Transverse colon (tissue), 4 donors: ENCODE measurements around the gene HERC3. TPM values are rescaled to one million over a fixed set of nuclear protein-coding genes. Genes with fewer than 3 reads are reported as not detected.
A peak's percentile ranks its signal among the peaks of the same experiment; 100 is the strongest.

ENCODE experiments used
- DNase-seq: peaks from one replicate; pipeline ENCODE4 v3.0.0-alpha.2; 2019
- H3K27ac ChIP-seq, 4 donors: fragments of 200-600 bp; sonication (generic); 2 replicates each; pipeline ENCODE4 v1.5.1; 2016 to 2018; ENCODE audit warnings: inconsistent platforms in 4 of 4
- H3K27me3 ChIP-seq: fragments of 200-600 bp; sonication (generic); 2 replicates; pipeline ENCODE4 v1.5.1; 2017; ENCODE audit warnings: inconsistent platforms
- H3K36me3 ChIP-seq, 4 donors: fragments of 200-600 bp; sonication (generic); 2 replicates each; pipeline ENCODE4 v1.5.1; 2017 to 2019; ENCODE audit warnings: inconsistent platforms in 4 of 4
- H3K4me1 ChIP-seq, 4 donors: fragments of 200-600 bp; sonication (generic); 2 replicates each; pipeline ENCODE4 v1.5.1; 2017 to 2020; ENCODE audit warnings: inconsistent platforms in 4 of 4
- H3K4me3 ChIP-seq, 4 donors: fragments of 200-600 bp; sonication (generic); 1 replicate in 1 of 4; 2 replicates in 3 of 4; pipeline versions ENCODE4 v1.5.1 to v1.6.1; 2017 to 2019; ENCODE audit warnings: inconsistent platforms in 4 of 4
- H3K9me3 ChIP-seq, 2 donors: fragments of 200-600 bp; sonication (generic); 2 replicates each; pipeline ENCODE4 v1.5.1; 2017 to 2019; ENCODE audit warnings: inconsistent platforms in 2 of 2
- CTCF ChIP-seq, 5 experiments: fragments of 200-600 bp in 3 of 5; fragments of 450-650 bp in 2 of 5; sonication (generic) in 3 of 5; IDR thresholded peaks; 1 replicate in 2 of 5; 2 replicates in 3 of 5; pipeline ENCODE4 v1.5.1; 2016 to 2017; ENCODE audit warnings: antibody characterized with exemption in 5 of 5, inconsistent platforms in 3 of 5, mild to moderate bottlenecking in 2 of 5, moderate library complexity in 1 of 5
- EP300 ChIP-seq: sonication (generic); formaldehyde crosslinking; IDR thresholded peaks from one replicate; pipeline ENCODE4 v1.6.1; 2017; ENCODE audit warnings: antibody characterized with exemption, low read depth
- POLR2A ChIP-seq: fragments of 450-650 bp; IDR thresholded peaks from one replicate; pipeline ENCODE4 v1.6.1; 2016; ENCODE audit warnings: antibody characterized with exemption, mild to moderate bottlenecking, moderate library complexity
- POLR2AphosphoS5 ChIP-seq, 3 donors: sonication (generic); formaldehyde crosslinking; IDR thresholded peaks; one replicate each; pipeline ENCODE4 v1.6.1; 2016; ENCODE audit warnings: antibody characterized with exemption in 3 of 3
- WGBS, 2 donors: methylation state at CpG; one replicate each; pipeline ENCODE4 v1.1.5; 2018; ENCODE audit warnings: low coverage in 1 of 2; 5-methylcytosine and 5-hydroxymethylcytosine counted together
- in situ Hi-C, 4 donors: fragments of 200-750 bp; cut with MboI; loops; one replicate each; pipeline versions ENCODE4 v1.15.0 to v1.15.1; 2017; ENCODE audit warnings: low sequenced_read_pairs in 3 of 4, low pct_ligation_motif_present in 1 of 4, low pct_unique_long_range_greater_than_20kb in 1 of 4
- intact Hi-C: fragments of 100-400 bp; cut with DNase I; formaldehyde crosslinking; loops from one replicate; pipeline ENCODE4 v1.15.1; 2023; ENCODE audit warnings: low total_unique reads
- total RNA-seq, 4 donors: library from RNA; depleted of rRNA; stranded (reverse); fragments of >200 nt; gene quantifications; one replicate each; pipeline ENCODE4 v1.1.0, GENCODE V29; 2016

HERC3 gene
- total RNA-seq, 4 donors from 2014 or later = 38.9 to 64.1 (median 55.1) TPM

- intact Hi-C loops = no loop called here
- no peaks in the 10 kb centered on the region for H3K27me3 ChIP-seq
- no peak for DNase-seq
- H3K4me1 ChIP-seq = peaks cover 0 to 5% (median 0%) of the 10 kb centered on the region in 4 donors
- H3K27ac ChIP-seq = peak overlapping the region in 3 of 4 donors; percentile 14 to 46 (median 35)
- in situ Hi-C loops = loop anchor here in 2 of 4 donors (25.0 kb wide), 1 partner anchor 331 kb away; no protein-coding TSS in a partner anchor
- no peak overlapping the region for H3K4me3 ChIP-seq
- peak; percentile 20 to 44 (median 36) for TF ChIP-seq CTCF (IDR thresholded peaks at IDR 0.05)
- TF ChIP-seq POLR2A = no peak
- no peak for TF ChIP-seq EP300
- H3K36me3 ChIP-seq = peaks cover 0 to 23% (median 11%) of the 10 kb centered on the region in 4 donors
- 71 to 73% methylated on average over 5 to 9 of the region's 9 CpGs for WGBS, 2 donors
- H3K9me3 ChIP-seq = no peaks in the 10 kb centered on the region
Observed at GRCh38 chr4:88706574-88706973, 114.3 kb downstream of the HERC3 start.

- Histone ChIP-seq H3K27me3 (no peaks in the 10 kb centered on the region), H3K4me3 (no peak overlapping the region), H3K9me3 (peaks cover 0 to 3% of the 10 kb centered on the region in 2 donors), H3K4me1 (peaks cover 0 to 5% (median 0%) of the 10 kb centered on the region in 4 donors), H3K36me3 (peaks cover 0 to 25% (median 12%) of the 10 kb centered on the region in 4 donors), H3K27ac (no peak overlapping the region)
- no peak for DNase-seq
- TF ChIP-seq EP300 (no peak), CTCF (IDR thresholded peaks at IDR 0.05) (no peak), POLR2A (no peak), POLR2AphosphoS5 (IDR thresholded peaks at IDR 0.05) (no peak)
- 88% methylated on average over 1 of the region's 1 CpG; no CpG with 5 or more reads in 1 of the 2 donors for WGBS, 2 donors
- intact Hi-C loops (no loop called here), in situ Hi-C loops (loop anchor here in 2 of 4 donors (25.0 kb wide), 1 partner anchor 327 kb away; no protein-coding TSS in a partner anchor)
Observed at GRCh38 chr4:88709989-88710388, 117.7 kb downstream of the HERC3 start.

- Histone ChIP-seq H3K36me3 (peaks cover 0 to 37% (median 17%) of the 10 kb centered on the region in 4 donors), H3K4me3 (no peak overlapping the region), H3K27ac (no peak overlapping the region), H3K4me1 (no peaks in the 10 kb centered on the region), H3K27me3 (no peaks in the 10 kb centered on the region), H3K9me3 (peaks cover 14 to 15% of the 10 kb centered on the region in 2 donors)
- TF ChIP-seq POLR2AphosphoS5 (IDR thresholded peaks at IDR 0.05) (no peak), CTCF (IDR thresholded peaks at IDR 0.05) (no peak), POLR2A (no peak), EP300 (no peak)
- in situ Hi-C loops (loop anchor here in 2 of 4 donors (25.0 kb wide), 1 partner anchor 324 kb away; no protein-coding TSS in a partner anchor), intact Hi-C loops (no loop called here)
- 95 to 100% methylated on average over 1 of the region's 1 CpG for WGBS, 2 donors
- no peak for DNase-seq
Observed at GRCh38 chr4:88713782-88714181, 121.5 kb downstream of the HERC3 start.

GRCh38 chr4:88718098-88718497 lies 125.8 kb downstream of the HERC3 start:
- in situ Hi-C loops = loop anchor here in 2 of 4 donors (25.0 kb wide), 1 partner anchor 319 kb away; no protein-coding TSS in a partner anchor
- DNase-seq = no peak
- intact Hi-C loops = no loop called here

More at GRCh38 chr4:88718098-88718497, 125.8 kb downstream of the HERC3 start:
- TF ChIP-seq POLR2A (no peak), POLR2AphosphoS5 (IDR thresholded peaks at IDR 0.05) (no peak), CTCF (IDR thresholded peaks at IDR 0.05) (no peak), EP300 (no peak)
- WGBS, 2 donors = 95 to 100% methylated on average over 2 to 5 of the region's 5 CpGs
- Histone ChIP-seq H3K4me1 (no peaks in the 10 kb centered on the region), H3K4me3 (no peak overlapping the region), H3K36me3 (peaks cover 0 to 25% (median 8%) of the 10 kb centered on the region in 4 donors), H3K27me3 (no peaks in the 10 kb centered on the region), H3K27ac (no peak overlapping the region), H3K9me3 (peaks cover 13 to 14% of the 10 kb centered on the region in 2 donors)
